Body of pancreas (tissue), 4 donors: ENCODE data around the gene SAA2.

ENCODE experiments used
- POLR2A ChIP-seq, 3 donors: fragments of 450-650 bp; IDR thresholded peaks; one replicate each; pipeline ENCODE4 v1.6.1; 2016; ENCODE audit warnings: antibody characterized with exemption in 3 of 3, mild to moderate bottlenecking in 2 of 3
- TF ChIP-seq, protein P1 (sequence below), 7 experiments: fragments of 450-650 bp in 4 of 7; fragments of 200-600 bp in 3 of 7; sonication (generic) in 3 of 7; IDR thresholded peaks; one replicate each; pipeline ENCODE4 v1.5.1; 2016 to 2019; ENCODE audit warnings: antibody characterized with exemption in 7 of 7

DNA sequence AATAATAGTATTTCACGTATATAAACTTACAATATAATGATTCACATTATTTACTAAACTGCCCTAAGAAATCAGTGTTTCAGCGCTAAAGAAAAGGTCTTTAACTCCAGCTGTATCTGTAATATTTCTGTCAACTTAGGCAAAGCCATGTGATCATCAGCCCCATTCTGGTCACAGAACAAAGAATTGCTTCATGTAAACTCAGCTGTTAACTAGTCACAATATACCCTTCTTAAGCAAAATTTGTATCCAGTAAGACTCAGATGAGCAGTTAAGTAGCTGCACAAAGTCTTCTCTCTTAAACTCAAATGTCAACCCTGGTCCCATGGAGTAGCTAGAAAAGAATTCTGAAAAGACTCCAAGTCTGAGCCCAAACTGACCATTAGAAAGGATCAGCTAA, 46.8 kb upstream of the SAA2 start:
- TF ChIP-seq, protein P1, sequence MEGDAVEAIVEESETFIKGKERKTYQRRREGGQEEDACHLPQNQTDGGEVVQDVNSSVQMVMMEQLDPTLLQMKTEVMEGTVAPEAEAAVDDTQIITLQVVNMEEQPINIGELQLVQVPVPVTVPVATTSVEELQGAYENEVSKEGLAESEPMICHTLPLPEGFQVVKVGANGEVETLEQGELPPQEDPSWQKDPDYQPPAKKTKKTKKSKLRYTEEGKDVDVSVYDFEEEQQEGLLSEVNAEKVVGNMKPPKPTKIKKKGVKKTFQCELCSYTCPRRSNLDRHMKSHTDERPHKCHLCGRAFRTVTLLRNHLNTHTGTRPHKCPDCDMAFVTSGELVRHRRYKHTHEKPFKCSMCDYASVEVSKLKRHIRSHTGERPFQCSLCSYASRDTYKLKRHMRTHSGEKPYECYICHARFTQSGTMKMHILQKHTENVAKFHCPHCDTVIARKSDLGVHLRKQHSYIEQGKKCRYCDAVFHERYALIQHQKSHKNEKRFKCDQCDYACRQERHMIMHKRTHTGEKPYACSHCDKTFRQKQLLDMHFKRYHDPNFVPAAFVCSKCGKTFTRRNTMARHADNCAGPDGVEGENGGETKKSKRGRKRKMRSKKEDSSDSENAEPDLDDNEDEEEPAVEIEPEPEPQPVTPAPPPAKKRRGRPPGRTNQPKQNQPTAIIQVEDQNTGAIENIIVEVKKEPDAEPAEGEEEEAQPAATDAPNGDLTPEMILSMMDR (IDR thresholded peaks at IDR 0.05), result no peak
- TF ChIP-seq POLR2A (IDR thresholded peaks at IDR 0.05), result no peak
